ENCODE data around the gene TEX44. TPM values are rescaled to one million over a fixed set of nuclear protein-coding genes. Genes with fewer than 3 reads are reported as not detected.

TEX44 gene
- total RNA-seq, 1 donor from 2014 or later = not detected

GRCh38 chr2:231627384-231628120, 34.9 kb downstream of the TEX44 start:
- H3K4me3 ChIP-seq (ENCODE audit: low read depth, low read length) = no peak overlapping the region
- TF ChIP-seq CTCF (conservative IDR thresholded peaks at IDR 0.05; ENCODE audit: low read depth, low read length) = no peak
- DNase-seq (ENCODE audit: low read depth) = no peak

GRCh38 chr2:231632559-231633142, 40.0 kb downstream of the TEX44 start:
- DNase-seq (ENCODE audit: low read depth) = no peak
- no peak overlapping the region for H3K4me3 ChIP-seq (ENCODE audit: low read depth, low read length)
- TF ChIP-seq CTCF (conservative IDR thresholded peaks at IDR 0.05; ENCODE audit: low read depth, low read length) = no peak

GRCh38 chr2:231633241-231633976, 40.7 kb downstream of the TEX44 start:
- no peak for TF ChIP-seq CTCF (conservative IDR thresholded peaks at IDR 0.05; ENCODE audit: low read depth, low read length)
- no peak for DNase-seq (ENCODE audit: low read depth)
- no peak overlapping the region for H3K4me3 ChIP-seq (ENCODE audit: low read depth, low read length)

GRCh38 chr2:231634412-231634811, 41.7 kb downstream of the TEX44 start:
- no peak for DNase-seq (ENCODE audit: low read depth)
- no peak overlapping the region for H3K4me3 ChIP-seq (ENCODE audit: low read depth, low read length)
- TF ChIP-seq CTCF (conservative IDR thresholded peaks at IDR 0.05; ENCODE audit: low read depth, low read length) = no peak

GRCh38 chr2:231634951-231635875, 42.5 kb downstream of the TEX44 start:
- no peak for DNase-seq (ENCODE audit: low read depth)

More at GRCh38 chr2:231634951-231635875, 42.5 kb downstream of the TEX44 start:
- TF ChIP-seq CTCF (conservative IDR thresholded peaks at IDR 0.05; ENCODE audit: low read depth, low read length) = no peak
- no peak overlapping the region for H3K4me3 ChIP-seq (ENCODE audit: low read depth, low read length)
